HepG2 (cell line): ENCODE data around the gene UBALD1. TPM values are rescaled to one million over a fixed set of nuclear protein-coding genes. Genes with fewer than 3 reads are reported as not detected.
"Not testable (repeated sequence)": the region's sequence is repeated elsewhere in the genome, so short reads cannot be mapped to it uniquely, and the experiment has no call there.

Experiments
- FOXA3 ChIP-seq: IDR thresholded peaks from 2 replicates; pipeline ENCODE4 v1.6.1; 2016; ENCODE audit warnings: missing genetic modification reagents, missing compliant biosample characterization
- TAF15 ChIP-seq: fragments of 200-400 bp; formaldehyde crosslinking; IDR thresholded peaks from one replicate; pipeline ENCODE4 v1.6.1; 2018; ENCODE audit warnings: mild to moderate bottlenecking, low read depth, low read length; ENCODE audit not compliant: poor library complexity, severe bottlenecking
- ZNF205 ChIP-seq: IDR thresholded peaks from 2 replicates; pipeline ENCODE4 v1.6.1; 2018; ENCODE audit warnings: missing biosample characterization, missing genetic modification reagents
- ZNF720 ChIP-seq: sonication (generic); formaldehyde crosslinking; IDR thresholded peaks from 2 replicates; pipeline ENCODE4 v1.4.0; 2020; ENCODE audit warnings: missing genetic modification reagents
- ZNF788 ChIP-seq: sonication (generic); formaldehyde crosslinking; IDR thresholded peaks from 2 replicates; pipeline ENCODE4 v1.5.0; 2020; ENCODE audit warnings: mild to moderate bottlenecking, missing genetic modification reagents, borderline replicate concordance
- polyA plus RNA-seq, 8 experiments: library from polyadenylated mRNA; depleted of rRNA in 3 of 8; stranded (reverse) in 7 of 8; unstranded in 1 of 8; fragments of >200 nt; fragmentation: Illumina TruSeq in 4 of 8; extraction: Trizol in 4 of 8; gene quantifications; 2 replicates each; pipeline versions ENCODE4 v1.2.1 to v1.2.3, GENCODE V29; 2011 to 2016; ENCODE audit warnings: low read depth in 4 of 8, missing spikeins in 1 of 8, mixed read lengths in 1 of 8; ENCODE audit not compliant: insufficient read depth in 1 of 8
- total RNA-seq, 5 experiments: library from RNA; depleted of rRNA; stranded (reverse); fragments of >200 nt; fragmentation: Illumina TruSeq; extraction: Trizol; gene quantifications; 2 replicates each; pipeline ENCODE4 v1.2.3, GENCODE V29; 2016; ENCODE audit warnings: low read depth in 1 of 5
- TF ChIP-seq, protein P1 (sequence below): sonication (generic); formaldehyde crosslinking; IDR thresholded peaks from 2 replicates; pipeline ENCODE4 v1.5.0; 2020; ENCODE audit warnings: mild to moderate bottlenecking, missing genetic modification reagents, moderate library complexity
- TF ChIP-seq, protein P2 (sequence below): IDR thresholded peaks from 2 replicates; pipeline ENCODE4 v1.6.1; 2016
- TF ChIP-seq, protein P3 (sequence below), 2 experiments: sonication (generic) in 1 of 2; formaldehyde crosslinking in 1 of 2; IDR thresholded peaks; 2 replicates each; pipeline versions ENCODE4 v1.4.0 to v1.6.1; 2018 to 2020; ENCODE audit warnings: missing genetic modification reagents in 2 of 2, borderline replicate concordance in 1 of 2, low read depth in 1 of 2, mild to moderate bottlenecking in 1 of 2, missing biosample characterization in 1 of 2
- TF ChIP-seq, protein P4 (sequence below), 2 experiments: sonication (generic) in 1 of 2; formaldehyde crosslinking in 1 of 2; IDR thresholded peaks; 2 replicates each; pipeline versions ENCODE4 v1.5.1 to v1.6.1; 2011 to 2020; ENCODE audit warnings: borderline replicate concordance in 1 of 2, low read depth in 1 of 2, low read length in 1 of 2, mild to moderate bottlenecking in 1 of 2, missing genetic modification reagents in 1 of 2, moderate library complexity in 1 of 2
- TF ChIP-seq, protein P5 (sequence below): sonication (generic); formaldehyde crosslinking; IDR thresholded peaks from 2 replicates; pipeline ENCODE4 v1.4.0; 2020; ENCODE audit warnings: missing genetic modification reagents, borderline replicate concordance
- TF ChIP-seq, protein P6 (sequence below): sonication (generic); formaldehyde crosslinking; IDR thresholded peaks from 2 replicates; pipeline ENCODE4 v1.5.1; 2020; ENCODE audit warnings: missing genetic modification reagents, mild to moderate bottlenecking, borderline replicate concordance

The UBALD1 gene
- total and polyA plus RNA-seq, 2 of the 13 experiments (the other 11 are each of a cell fraction or from before 2014, with no cell fraction given), result 6.8 to 12.3 TPM

DNA sequence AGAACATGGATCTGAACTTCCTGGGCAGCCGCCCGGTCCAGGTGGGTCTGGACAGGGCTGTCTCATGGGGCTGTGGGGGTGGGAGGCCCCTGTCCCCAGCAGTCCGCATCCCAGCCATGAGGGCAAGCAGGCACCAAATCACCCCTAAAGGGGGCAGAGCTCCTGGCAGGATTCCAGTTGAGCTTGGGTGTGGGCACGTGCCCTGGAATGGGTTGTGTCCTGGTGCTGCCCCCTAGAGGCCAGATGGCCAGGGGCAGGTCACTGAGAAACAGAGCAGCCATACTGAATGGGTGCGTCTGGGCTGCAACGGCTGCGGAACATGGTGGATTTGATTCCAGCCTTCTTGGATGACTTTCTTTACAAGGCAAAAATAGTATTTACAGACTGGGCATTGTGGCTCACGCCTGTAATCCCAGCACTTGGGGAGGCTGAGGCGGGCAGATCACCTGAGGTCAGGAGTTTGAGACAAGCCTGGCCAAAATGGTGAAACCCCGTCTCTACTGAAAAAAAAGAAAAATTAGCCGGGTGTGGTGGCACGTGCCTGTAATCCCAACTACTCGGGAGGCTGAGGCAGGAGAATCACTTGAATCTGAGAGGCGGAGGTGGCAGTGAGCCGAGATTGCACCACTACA, 35.9 kb upstream of the UBALD1 start (continued):
- TF ChIP-seq, protein P1, sequence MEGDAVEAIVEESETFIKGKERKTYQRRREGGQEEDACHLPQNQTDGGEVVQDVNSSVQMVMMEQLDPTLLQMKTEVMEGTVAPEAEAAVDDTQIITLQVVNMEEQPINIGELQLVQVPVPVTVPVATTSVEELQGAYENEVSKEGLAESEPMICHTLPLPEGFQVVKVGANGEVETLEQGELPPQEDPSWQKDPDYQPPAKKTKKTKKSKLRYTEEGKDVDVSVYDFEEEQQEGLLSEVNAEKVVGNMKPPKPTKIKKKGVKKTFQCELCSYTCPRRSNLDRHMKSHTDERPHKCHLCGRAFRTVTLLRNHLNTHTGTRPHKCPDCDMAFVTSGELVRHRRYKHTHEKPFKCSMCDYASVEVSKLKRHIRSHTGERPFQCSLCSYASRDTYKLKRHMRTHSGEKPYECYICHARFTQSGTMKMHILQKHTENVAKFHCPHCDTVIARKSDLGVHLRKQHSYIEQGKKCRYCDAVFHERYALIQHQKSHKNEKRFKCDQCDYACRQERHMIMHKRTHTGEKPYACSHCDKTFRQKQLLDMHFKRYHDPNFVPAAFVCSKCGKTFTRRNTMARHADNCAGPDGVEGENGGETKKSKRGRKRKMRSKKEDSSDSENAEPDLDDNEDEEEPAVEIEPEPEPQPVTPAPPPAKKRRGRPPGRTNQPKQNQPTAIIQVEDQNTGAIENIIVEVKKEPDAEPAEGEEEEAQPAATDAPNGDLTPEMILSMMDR (CRISPR knock-in tag), result peak; percentile 88
- TF ChIP-seq ZNF720 (CRISPR knock-in tag), result 0 out of 2 replicates have a peak, but pooled peaks have one; percentile 52
- TF ChIP-seq, protein P2, sequence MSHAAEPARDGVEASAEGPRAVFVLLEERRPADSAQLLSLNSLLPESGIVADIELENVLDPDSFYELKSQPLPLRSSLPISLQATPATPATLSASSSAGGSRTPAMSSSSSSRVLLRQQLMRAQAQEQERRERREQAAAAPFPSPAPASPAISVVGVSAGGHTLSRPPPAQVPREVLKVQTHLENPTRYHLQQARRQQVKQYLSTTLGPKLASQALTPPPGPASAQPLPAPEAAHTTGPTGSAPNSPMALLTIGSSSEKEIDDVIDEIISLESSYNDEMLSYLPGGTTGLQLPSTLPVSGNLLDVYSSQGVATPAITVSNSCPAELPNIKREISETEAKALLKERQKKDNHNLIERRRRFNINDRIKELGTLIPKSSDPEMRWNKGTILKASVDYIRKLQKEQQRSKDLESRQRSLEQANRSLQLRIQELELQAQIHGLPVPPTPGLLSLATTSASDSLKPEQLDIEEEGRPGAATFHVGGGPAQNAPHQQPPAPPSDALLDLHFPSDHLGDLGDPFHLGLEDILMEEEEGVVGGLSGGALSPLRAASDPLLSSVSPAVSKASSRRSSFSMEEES, result 0 out of 2 replicates have a peak, but pooled peaks have one; percentile 21
- TF ChIP-seq, protein P3, sequence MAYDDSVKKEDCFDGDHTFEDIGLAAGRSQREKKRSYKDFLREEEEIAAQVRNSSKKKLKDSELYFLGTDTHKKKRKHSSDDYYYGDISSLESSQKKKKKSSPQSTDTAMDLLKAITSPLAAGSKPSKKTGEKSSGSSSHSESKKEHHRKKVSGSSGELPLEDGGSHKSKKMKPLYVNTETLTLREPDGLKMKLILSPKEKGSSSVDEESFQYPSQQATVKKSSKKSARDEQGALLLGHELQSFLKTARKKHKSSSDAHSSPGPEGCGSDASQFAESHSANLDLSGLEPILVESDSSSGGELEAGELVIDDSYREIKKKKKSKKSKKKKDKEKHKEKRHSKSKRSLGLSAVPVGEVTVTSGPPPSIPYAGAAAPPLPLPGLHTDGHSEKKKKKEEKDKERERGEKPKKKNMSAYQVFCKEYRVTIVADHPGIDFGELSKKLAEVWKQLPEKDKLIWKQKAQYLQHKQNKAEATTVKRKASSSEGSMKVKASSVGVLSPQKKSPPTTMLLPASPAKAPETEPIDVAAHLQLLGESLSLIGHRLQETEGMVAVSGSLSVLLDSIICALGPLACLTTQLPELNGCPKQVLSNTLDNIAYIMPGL (CRISPR knock-in tag; IDR thresholded peaks at IDR 0.05; ENCODE audit: borderline replicate concordance in 1 of 2, low read depth in 1 of 2), result peak in 1 of 2 experiments; percentile 81; a peak in 1 of 4 replicates
- TF ChIP-seq, protein P4, sequence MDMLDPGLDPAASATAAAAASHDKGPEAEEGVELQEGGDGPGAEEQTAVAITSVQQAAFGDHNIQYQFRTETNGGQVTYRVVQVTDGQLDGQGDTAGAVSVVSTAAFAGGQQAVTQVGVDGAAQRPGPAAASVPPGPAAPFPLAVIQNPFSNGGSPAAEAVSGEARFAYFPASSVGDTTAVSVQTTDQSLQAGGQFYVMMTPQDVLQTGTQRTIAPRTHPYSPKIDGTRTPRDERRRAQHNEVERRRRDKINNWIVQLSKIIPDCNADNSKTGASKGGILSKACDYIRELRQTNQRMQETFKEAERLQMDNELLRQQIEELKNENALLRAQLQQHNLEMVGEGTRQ (IDR thresholded peaks at IDR 0.05; ENCODE audit: low read depth, low read length), result not testable (repeated sequence)
- TF ChIP-seq, protein P4 (CRISPR knock-in tag; IDR thresholded peaks at IDR 0.05; ENCODE audit: borderline replicate concordance), result peak; percentile 68; the same call in 1 of the 2 replicates
- TF ChIP-seq ZNF788, result 0 out of 2 replicates have a peak, but pooled peaks have one; percentile 26
- TF ChIP-seq, protein P5, sequence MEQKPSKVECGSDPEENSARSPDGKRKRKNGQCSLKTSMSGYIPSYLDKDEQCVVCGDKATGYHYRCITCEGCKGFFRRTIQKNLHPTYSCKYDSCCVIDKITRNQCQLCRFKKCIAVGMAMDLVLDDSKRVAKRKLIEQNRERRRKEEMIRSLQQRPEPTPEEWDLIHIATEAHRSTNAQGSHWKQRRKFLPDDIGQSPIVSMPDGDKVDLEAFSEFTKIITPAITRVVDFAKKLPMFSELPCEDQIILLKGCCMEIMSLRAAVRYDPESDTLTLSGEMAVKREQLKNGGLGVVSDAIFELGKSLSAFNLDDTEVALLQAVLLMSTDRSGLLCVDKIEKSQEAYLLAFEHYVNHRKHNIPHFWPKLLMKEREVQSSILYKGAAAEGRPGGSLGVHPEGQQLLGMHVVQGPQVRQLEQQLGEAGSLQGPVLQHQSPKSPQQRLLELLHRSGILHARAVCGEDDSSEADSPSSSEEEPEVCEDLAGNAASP (CRISPR knock-in tag), result peak; percentile 32; the same call in 1 of the 2 replicates
- TF ChIP-seq ZNF205 (CRISPR knock-in tag), result 0 out of 2 replicates have a peak, but pooled peaks have one; percentile 36
- TF ChIP-seq TAF15, result peak; percentile 78
- TF ChIP-seq FOXA3, result peak; percentile 25; the same call in 1 of the 2 replicates
- TF ChIP-seq, protein P6, sequence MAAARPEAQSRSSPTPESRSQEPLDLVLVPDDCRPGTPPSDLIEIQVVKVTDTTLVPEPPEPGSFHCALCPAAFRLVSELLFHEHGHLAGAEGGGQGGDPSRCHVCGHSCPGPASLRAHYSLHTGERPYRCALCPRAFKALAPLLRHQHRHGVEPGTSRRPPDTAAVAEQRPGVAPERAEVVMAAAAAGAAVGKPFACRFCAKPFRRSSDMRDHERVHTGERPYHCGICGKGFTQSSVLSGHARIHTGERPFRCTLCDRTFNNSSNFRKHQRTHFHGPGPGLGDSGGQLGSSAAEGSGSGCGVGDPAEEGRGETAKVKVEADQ (CRISPR knock-in tag), result peak; percentile 31; the same call in 1 of the 2 replicates
